Liver (tissue), 3 donors: ENCODE data around the gene NEURL3.

ENCODE experiments used
- ATF3 ChIP-seq: IDR thresholded peaks from 2 replicates; pipeline ENCODE4 v1.6.1; 2016; ENCODE audit warnings: antibody characterized with exemption
- EGR1 ChIP-seq, 2 donors: IDR thresholded peaks; 2 replicates each; pipeline ENCODE4 v1.6.1; 2016 to 2018; ENCODE audit warnings: antibody characterized with exemption in 2 of 2, low read depth in 2 of 2
- FOXA1 ChIP-seq: IDR thresholded peaks from 2 replicates; pipeline ENCODE4 v1.6.1; 2016; ENCODE audit warnings: antibody characterized with exemption
- GABPA ChIP-seq, 2 donors: IDR thresholded peaks in 1 of 2; conservative IDR thresholded peaks in 1 of 2; 2 replicates each; pipeline ENCODE4 v1.6.1; 2016; ENCODE audit warnings: antibody characterized with exemption in 2 of 2, mild to moderate bottlenecking in 1 of 2, moderate library complexity in 1 of 2
- JUND ChIP-seq, 2 donors: IDR thresholded peaks; 2 replicates each; pipeline ENCODE4 v1.6.1; 2016; ENCODE audit warnings: antibody characterized with exemption in 2 of 2
- MAX ChIP-seq: IDR thresholded peaks from 2 replicates; pipeline ENCODE4 v1.6.1; 2016; ENCODE audit warnings: antibody characterized with exemption
- REST ChIP-seq: IDR thresholded peaks from 2 replicates; pipeline ENCODE4 v1.6.1; 2016; ENCODE audit warnings: antibody characterized with exemption, mild to moderate bottlenecking
- SP1 ChIP-seq: IDR thresholded peaks from 2 replicates; pipeline ENCODE4 v1.6.1; 2018; ENCODE audit warnings: antibody characterized with exemption, mild to moderate bottlenecking
- TAF1 ChIP-seq: conservative IDR thresholded peaks from 2 replicates; pipeline ENCODE4 v1.6.1; 2016; ENCODE audit warnings: antibody characterized with exemption, mild to moderate bottlenecking
- ZBTB33 ChIP-seq: IDR thresholded peaks from 2 replicates; pipeline ENCODE4 v1.6.1; 2016; ENCODE audit warnings: antibody characterized with exemption
- TF ChIP-seq, protein P1 (sequence below): fragments of 150-350 bp; IDR thresholded peaks from 2 replicates; pipeline ENCODE4 v1.5.1; 2017; ENCODE audit warnings: improper control_type of control experiment, low read depth, low read length; ENCODE audit not compliant: missing input control
- donor health status: healthy.
- donor health status: healthy.

DNA sequence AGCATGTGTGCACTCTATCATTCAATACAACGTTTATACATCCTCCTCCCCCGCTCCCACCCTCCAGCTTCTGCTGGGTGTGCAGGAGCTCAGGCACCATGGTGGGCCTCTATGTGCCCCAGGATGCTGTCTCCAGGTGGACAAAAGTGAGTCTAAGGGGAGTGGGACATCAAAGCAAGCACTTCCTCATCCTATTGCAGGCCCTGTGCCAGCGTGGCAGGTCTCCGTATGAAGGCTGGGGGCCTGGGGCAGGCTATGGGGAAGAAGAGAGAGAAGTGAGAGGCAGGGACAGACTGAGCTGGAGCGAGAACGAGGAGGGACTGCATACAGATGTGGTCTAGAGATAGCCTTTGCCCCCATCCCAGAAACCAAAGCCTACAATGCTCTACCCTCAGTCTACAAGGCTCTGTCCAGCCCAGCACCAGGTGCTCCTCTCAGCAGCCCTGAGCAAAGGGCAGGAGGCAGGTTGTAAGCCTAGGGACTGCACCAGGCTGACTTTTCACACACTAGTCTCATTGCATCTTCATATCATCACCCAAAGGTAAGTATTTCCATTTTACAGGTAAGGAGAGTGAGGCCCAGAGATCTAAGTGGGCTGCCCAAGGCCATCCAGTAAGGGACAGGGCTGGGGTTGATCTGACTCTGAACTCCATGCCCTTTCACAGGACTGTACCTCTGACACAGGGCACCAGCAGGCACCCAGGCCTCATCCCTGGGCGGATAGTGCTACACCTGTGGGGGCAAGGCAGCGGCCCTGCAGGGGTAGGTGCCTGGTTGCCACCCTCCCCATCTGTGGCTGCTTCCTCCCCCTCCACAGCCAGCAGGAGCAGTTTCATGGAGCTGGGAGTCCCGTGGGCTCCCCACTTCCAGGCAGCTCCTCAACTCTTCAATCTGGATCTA lies 17.4 kb upstream of the NEURL3 start:
- no peak for TF ChIP-seq TAF1
- no peak for TF ChIP-seq FOXA1
- TF ChIP-seq GABPA (IDR thresholded peaks at IDR 0.05 in 1 of 2, conservative IDR thresholded peaks at IDR 0.05 in 1 of 2), result no peak
- TF ChIP-seq, protein P1, sequence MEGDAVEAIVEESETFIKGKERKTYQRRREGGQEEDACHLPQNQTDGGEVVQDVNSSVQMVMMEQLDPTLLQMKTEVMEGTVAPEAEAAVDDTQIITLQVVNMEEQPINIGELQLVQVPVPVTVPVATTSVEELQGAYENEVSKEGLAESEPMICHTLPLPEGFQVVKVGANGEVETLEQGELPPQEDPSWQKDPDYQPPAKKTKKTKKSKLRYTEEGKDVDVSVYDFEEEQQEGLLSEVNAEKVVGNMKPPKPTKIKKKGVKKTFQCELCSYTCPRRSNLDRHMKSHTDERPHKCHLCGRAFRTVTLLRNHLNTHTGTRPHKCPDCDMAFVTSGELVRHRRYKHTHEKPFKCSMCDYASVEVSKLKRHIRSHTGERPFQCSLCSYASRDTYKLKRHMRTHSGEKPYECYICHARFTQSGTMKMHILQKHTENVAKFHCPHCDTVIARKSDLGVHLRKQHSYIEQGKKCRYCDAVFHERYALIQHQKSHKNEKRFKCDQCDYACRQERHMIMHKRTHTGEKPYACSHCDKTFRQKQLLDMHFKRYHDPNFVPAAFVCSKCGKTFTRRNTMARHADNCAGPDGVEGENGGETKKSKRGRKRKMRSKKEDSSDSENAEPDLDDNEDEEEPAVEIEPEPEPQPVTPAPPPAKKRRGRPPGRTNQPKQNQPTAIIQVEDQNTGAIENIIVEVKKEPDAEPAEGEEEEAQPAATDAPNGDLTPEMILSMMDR, result no peak
- no peak for TF ChIP-seq ATF3
- TF ChIP-seq MAX, result no peak
- TF ChIP-seq SP1, result no peak
- no peak for TF ChIP-seq JUND (IDR thresholded peaks at IDR 0.05)
- no peak for TF ChIP-seq REST
- no peak for TF ChIP-seq ZBTB33
- TF ChIP-seq EGR1 (IDR thresholded peaks at IDR 0.05; ENCODE audit: low read depth in 2 of 2), result no peak
